ENCODE measurements around the gene ZNF579.

DNA sequence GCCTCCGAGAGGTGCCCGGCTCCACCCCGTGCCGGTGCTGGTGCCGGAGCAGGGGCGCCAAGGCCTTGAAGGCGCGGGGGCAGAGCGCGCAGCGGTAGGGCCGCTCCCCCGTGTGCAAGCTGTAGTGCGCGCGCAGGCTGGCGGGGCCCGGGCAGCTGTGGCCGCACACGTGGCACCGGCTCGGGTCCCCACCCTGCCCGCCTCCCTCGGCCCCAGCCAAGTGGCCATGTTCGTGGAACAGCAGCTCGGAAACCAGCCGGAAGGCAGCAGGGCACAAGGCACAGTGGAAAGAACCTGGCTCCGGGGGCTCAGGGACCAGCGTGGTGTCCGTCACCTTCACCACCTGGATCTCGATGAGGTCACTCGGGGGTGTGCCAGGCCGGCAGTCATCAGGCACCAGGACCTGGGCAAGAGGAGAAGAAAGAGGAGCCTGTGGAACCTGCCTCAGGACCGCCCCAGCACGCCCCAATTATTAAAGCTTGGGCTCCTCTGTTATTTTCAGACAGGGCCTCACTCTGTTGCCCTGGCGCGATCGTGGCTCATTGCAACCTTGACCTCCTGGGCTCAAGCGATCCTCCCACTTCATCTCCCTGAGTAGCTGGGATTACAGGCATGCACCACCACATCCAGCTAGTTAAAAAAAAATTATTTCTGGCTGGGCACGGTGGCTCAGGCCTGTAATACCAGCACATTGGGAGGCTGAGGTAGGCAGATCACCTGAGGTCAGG lies 41.8 kb upstream of the ZNF579 start:
- TF ChIP-seq POLR2AphosphoS5 (IDR thresholded peaks at IDR 0.05) (no peak), CTCF (IDR thresholded peaks at IDR 0.05) (no peak)

All from upper lobe of left lung (tissue), 4 donors.